D341Med (cell line): Measurements from ENCODE around the gene HDAC4.

Experiments used
- DNase-seq: peaks from one replicate; pipeline ENCODE4 v3.0.0; 2012; ENCODE audit warnings: low spot score

HDAC4 gene

DNA sequence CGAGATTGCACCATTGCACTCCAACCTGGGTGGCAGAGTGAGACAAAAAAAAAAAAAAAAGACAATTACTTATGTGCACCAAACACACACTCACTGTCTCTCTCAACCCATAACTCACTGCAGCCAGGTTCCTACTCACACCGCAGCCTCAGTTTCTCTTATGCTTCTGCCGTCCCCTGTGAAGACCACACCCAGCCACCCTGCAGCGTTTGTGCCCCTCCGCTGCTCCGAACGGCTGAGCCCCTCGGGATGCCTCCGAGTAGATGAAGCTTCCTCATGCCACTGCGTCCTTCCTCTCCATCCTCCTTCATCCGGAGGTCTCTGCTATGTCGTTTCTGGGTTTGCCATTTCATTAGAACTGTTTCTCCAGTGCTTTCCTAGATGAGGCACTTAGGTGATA is 392.8 kb downstream of the HDAC4 start:
- no peak for DNase-seq

DNA sequence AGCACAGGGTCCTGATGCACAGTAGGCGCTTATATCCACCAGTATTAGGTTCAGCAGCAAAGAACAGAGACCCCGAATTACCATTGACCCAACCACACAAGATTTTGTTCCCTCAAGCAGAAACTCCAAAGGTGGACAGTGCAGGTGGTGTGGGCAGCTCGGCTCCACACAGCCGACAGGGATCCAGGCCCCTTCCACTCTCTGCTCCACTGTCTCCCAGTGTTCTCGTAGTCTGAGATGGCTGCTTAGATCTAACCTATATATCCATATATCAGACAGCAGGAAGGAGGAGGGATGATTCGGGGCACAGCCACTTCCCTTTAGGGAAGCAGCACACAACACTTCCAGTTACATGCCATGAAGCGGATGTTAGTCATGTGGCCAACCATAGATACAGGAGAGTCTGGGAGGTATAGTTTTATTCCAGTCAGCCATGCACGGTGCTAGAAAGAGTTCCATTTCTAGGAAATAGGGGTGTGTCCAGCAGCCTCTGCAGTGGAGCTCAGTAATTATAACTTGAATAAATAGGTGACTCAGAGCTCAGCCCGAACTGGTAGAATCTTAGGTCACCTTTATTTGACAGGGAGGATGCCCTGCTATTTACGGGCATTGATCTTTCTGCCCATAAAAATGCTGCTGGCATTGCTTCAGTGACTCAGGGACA is 394.1 kb downstream of the HDAC4 start:
- DNase-seq: no peak

DNA sequence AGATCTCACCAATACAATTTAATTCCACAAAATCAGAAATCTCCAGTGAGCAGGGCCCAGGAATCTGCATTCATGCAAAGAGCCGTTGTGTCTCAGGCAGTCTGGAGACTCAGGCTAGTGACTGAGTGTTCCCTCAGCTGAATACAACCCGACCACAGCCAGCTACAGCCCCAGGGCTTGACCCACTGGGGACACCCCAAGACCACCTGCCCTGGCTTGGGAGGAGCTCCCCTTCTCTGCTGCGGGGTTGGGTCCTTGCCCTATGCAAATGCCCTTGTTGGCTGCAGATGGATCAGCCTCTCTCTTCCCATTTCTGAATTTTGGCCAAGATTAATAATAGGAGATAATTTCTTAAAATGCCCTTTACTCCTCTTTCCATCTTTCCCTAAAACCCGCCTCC is 395.2 kb downstream of the HDAC4 start:
- DNase-seq: no peak

DNA sequence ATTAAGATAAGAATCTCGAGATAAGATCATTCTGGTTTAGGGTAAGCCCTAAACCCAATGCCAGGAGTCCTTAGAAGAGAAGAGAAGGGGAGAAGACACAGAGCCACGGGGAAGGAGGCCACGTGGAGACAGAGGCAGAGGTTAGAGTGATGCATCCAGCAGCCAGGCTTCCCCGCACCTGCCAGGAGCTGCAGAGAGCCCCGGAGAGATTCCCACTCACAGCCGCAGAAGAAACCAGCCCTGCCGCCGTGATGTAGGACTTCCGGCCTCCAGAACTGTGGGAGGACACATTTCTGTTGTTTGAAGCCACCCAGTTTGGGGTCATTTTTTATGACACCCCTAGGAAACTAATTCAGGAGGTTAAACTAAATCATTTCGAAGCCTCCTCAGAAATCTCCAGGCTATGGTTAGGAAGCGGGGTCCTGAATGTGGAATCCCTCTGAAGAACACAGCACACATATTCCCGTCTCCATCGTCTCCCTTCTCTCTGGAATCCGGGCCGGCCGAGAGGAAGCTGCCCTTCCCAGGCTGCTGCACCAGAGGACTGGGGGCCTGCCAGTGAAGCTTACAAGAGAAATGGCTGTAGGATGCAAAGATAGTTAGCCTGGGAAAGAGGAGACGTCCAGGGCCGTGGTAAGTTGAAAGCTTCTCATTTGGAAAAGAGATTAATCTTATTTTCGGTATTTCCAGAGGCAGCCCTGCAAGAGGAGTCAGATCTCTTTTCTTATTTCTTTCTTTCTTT is 396.4 kb downstream of the HDAC4 start:
- DNase-seq: no peak

DNA sequence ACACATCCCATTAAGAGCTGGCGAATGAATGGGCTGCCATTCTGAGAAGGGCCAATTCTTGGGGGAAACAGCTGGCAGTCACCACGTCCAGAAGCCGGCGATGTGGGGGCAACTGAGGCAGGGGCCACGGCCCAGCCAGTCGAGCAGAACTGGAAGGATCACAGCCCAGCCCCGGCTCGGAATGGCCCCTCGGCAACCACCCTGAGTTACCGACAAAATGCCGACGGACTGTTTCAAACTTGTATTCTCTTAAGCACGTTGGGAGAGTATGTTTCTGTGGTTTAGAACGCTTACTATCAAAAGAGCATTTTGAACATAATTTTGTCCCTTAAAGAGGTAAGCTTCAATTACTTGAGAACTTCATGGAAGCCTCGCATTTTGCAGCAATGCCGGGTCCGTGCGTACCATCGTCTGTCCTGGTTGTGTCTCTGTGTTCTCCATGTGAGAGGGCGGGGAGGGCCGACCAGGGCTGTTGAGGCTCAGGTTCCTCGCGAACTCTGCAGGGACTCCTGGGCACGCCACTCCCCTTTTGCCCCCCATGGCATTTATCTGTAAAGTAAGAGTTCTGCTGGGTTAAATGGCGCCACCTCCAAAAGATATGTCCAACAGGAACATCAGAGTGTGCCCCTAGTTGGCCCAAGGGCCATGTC is 397.1 kb downstream of the HDAC4 start:
- DNase-seq: peak; percentile 5

DNA sequence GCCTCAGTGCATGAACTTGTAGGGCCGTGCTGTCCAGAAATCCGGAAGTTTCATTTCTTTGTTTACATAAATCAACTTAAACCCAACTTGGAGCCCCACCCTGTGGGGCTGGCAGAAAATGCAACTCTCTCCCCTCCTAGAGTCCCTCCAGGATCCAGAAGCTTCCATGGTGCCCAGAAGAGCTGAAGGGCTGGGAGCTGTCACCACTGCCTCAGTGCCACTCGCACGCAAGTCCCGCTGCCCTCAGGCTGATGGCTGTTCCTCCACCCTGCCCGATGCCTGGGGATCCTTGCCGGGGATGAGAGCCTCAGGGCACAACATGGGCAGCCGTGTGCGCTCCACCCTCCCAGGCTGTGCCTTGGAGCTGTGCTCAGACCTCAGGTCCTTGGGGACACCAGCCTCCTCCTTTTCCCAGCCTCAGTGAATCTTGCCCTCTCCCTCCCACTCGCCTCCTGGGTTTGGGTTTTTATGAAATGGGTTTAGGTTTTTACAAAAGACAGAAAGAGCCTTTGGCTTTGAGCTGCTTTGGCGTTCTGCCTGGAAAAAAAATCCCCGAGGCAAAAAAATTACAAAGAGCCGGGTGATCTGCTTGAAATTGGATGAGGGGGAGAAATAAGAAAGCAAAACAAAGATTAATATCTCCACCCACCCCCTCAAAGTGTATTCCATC is 397.7 kb downstream of the HDAC4 start:
- peak; percentile 22 for DNase-seq

DNA sequence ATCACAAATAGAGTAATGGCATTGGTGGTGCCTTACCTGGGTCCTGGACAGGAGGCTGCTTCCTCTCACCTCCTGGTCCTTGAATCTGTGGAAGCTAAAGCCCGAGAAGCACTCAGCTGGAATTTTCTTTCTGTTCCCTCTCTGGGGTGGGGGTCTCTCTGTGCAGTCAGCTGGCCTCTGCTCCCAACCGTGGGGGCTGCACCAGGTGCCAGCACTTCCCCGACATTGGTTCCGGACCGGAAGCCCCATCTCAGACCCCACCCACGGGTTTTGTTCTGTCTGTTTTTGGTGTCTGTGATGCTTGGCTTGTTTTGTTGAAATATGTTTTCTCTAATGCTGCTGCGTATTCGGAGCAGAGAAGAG is 398.2 kb downstream of the HDAC4 start:
- peak; percentile 4 for DNase-seq

DNA sequence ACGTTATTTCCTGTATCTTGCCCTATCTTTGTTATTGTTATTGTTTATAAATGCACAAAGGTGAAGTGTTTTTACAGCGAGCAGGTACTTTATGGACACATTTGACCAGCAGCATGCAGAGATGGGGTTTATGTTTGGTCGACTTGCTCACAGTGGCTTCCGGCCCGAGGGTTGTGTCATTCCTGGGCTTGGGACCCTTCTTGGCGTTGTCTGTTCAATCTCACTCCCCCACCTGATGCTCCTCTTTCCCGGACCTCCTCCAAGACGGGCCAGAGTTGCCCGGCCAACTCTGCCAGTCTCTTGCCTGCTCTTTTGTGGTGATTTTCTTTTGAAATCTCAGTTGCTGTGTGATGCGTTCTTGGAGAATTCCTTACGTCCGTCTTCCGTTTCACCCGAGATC is 399.0 kb downstream of the HDAC4 start:
- DNase-seq: no peak

DNA sequence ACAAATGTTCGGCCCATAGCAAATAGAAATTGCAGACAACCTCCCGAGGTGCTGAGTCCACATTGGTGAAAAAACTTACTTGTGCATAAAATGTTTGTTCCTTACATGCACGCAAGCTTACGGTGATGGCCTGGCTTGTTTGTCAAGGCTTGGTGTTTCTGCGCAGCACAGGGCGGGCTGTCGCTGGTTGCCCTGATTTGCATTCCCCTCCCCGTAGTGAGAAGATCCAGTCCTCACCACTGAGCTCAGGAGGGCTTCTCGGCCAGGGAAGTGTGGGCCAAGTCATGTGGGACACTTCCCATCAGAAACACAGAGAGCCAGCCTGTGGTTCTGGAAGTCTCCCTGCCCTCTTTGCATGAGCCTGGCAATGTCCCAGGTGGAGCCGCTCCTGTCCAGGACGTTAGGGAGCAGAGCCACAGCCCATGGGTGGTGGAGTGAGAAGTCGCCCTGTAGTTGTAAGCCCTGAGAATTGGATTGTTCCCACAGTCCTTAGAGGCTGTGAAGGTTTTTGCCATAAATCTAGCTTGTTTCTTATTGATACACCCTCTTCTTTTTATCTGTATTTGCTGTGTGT is 400.2 kb downstream of the HDAC4 start:
- peak; percentile 3 for DNase-seq

DNA sequence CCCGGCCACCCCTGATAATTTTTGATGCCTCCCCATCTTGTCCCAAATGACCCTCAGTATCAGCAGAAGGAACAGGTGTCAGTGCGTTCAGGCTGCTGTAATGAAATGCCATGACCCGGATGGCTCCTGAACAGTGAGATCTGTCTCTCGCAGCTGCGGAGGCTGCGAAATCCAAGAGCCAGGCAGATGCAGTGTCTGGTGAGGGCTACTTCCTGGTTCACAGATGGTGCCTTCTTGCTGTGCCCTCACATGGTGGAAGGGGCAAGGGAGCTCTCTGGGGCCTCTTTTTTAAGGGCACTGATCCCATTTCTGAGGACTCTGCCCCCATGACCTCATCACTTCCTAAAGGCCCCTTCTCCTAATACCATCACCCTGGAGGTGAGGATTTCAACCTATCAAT is 400.7 kb downstream of the HDAC4 start:
- DNase-seq: no peak

DNA sequence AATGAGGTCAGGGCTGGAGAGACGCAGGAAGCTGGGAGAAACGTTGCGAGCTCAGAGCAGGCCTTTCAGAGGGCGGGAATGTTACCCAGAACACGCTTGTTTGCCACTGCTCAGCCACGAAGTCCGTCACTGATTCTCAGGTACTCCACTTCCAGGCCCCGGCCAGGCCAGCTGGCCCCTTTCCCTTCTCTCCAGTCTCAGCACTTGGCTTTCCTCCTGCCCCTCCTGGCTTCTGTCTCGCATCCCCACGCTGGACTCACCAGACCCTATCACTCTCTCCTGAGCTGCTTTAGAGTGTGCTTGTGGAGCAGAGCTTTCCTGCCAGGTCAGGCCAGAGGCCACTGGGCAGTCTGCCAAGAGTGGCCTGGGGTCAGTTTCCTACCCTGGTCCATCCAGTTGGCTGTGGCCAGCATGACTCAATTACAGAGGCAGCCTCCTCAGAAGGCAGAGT is 401.5 kb downstream of the HDAC4 start:
- DNase-seq: peak; percentile 4

DNA sequence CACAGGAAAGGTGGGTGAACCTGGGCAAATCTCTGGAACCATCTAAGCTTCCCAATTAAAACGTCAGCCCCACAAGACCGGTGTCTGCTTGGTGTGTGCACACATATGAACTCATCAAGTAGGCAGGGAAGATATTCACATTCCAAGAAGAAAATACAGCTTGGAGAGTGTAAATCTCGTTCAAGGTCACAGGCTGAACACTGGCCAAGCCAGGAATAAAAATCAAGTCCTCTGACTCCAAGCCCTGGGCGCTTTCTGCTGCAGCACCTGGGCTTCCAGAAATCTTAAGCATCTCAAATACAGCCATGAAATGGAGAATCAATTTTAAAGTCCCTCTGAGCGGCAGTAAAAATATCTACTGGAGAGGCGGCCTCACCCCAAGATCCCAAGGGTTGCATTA is 402.0 kb downstream of the HDAC4 start:
- DNase-seq: no peak
